Subcutaneous abdominal adipose tissue (tissue), 5 donors: ENCODE results near the gene MADCAM1.

Experiments
- H3K27ac ChIP-seq: one replicate; pipeline ENCODE4 v1.7.0; 2013; ENCODE audit warnings: low read depth, mild to moderate bottlenecking, inconsistent platforms, low read length, moderate library complexity
- H3K27me3 ChIP-seq, 5 donors: one replicate each; pipeline ENCODE4 v1.7.0; 2013; ENCODE audit warnings: low read length in 5 of 5, inconsistent platforms in 1 of 5; ENCODE audit not compliant: control insufficient read depth in 5 of 5, insufficient read depth in 4 of 5
- H3K36me3 ChIP-seq, 5 donors: one replicate each; pipeline ENCODE4 v1.7.0; 2013; ENCODE audit warnings: low read length in 5 of 5; ENCODE audit not compliant: control insufficient read depth in 5 of 5, insufficient read depth in 5 of 5
- H3K4me1 ChIP-seq, 5 donors: one replicate each; pipeline ENCODE4 v1.7.0; 2013; ENCODE audit warnings: low read length in 5 of 5, mild to moderate bottlenecking in 3 of 5, moderate library complexity in 1 of 5; ENCODE audit not compliant: control insufficient read depth in 5 of 5, insufficient read depth in 5 of 5
- H3K4me3 ChIP-seq, 5 donors: one replicate each; pipeline ENCODE4 v1.7.0; 2013; ENCODE audit warnings: low read length in 5 of 5, low read depth in 1 of 5
- H3K9ac ChIP-seq, 5 donors: one replicate each; pipeline ENCODE4 v1.7.0; 2013; ENCODE audit warnings: low read length in 5 of 5, mild to moderate bottlenecking in 4 of 5, moderate library complexity in 3 of 5
- H3K9me3 ChIP-seq, 5 donors: one replicate each; pipeline ENCODE4 v1.7.0; 2013; ENCODE audit warnings: low read length in 5 of 5; ENCODE audit not compliant: control insufficient read depth in 5 of 5
- donor health status: healthy.
- donor health status: healthy.
- donor health status: healthy.
- donor health status: healthy.
- donor health status: healthy.

Gene MADCAM1

GRCh38 chr19:531009-531752, 34.9 kb downstream of the MADCAM1 start:
- Histone ChIP-seq H3K9me3 (no peaks in the 10 kb centered on the region), H3K4me3 (peak overlapping the region in 4 of 5 donors; percentile 76 to 88 (median 82)), H3K36me3 (peaks cover 0 to 13% (median 12%) of the 10 kb centered on the region in 5 donors), H3K27me3 (peaks cover 0 to 6% (median 0%) of the 10 kb centered on the region in 5 donors), H3K4me1 (peaks cover 8 to 45% (median 33%) of the 10 kb centered on the region in 5 donors), H3K9ac (peak overlapping the region in 4 of 5 donors; percentile 59 to 77 (median 74)), H3K27ac (peak overlapping the region; percentile 76)

- H3K27ac ChIP-seq, result peak within 1 kb of the TSS; percentile 88
These were observed 35.7 kb downstream of the MADCAM1 start, which contains the start of gene CDC34 for GRCh38 chr19:531753-532560. TSS of gene CDC34 (plus strand) at chr19:531760. CDS start at chr19:531932, 172 bp downstream.

GRCh38 chr19:532561-533363, 36.5 kb downstream of the MADCAM1 start:
- Histone ChIP-seq H3K27me3 (no peaks in the 10 kb centered on the region), H3K27ac (peak overlapping the region; percentile 88), H3K36me3 (peaks cover 0 to 25% (median 25%) of the 10 kb centered on the region in 5 donors), H3K9me3 (no peaks in the 10 kb centered on the region), H3K4me3 (peak overlapping the region; percentile 76 to 91 (median 79)), H3K4me1 (peaks cover 8 to 45% (median 33%) of the 10 kb centered on the region in 5 donors), H3K9ac (peak overlapping the region; percentile 84 to 96 (median 88))

More at GRCh38 chr19:531753-532560, 35.7 kb downstream of the MADCAM1 start, which contains the start of gene CDC34:
- no peaks in the 10 kb centered on the region for H3K9me3 ChIP-seq
- peak within 1 kb of the TSS; percentile 63 to 91 (median 79) for H3K4me3 ChIP-seq
- H3K36me3 ChIP-seq, result peaks cover 0 to 21% (median 20%) of the 10 kb centered on the region in 5 donors
- peaks cover 8 to 45% (median 33%) of the 10 kb centered on the region in 5 donors for H3K4me1 ChIP-seq
- peak within 1 kb of the TSS; percentile 84 to 96 (median 88) for H3K9ac ChIP-seq
- H3K27me3 ChIP-seq, result no peaks in the 10 kb centered on the region

GRCh38 chr19:533364-534058, 37.2 kb downstream of the MADCAM1 start:
- H3K9me3 ChIP-seq, result no peaks in the 10 kb centered on the region
- H3K4me1 ChIP-seq, result peaks cover 8 to 45% (median 33%) of the 10 kb centered on the region in 5 donors
- no peaks in the 10 kb centered on the region for H3K27me3 ChIP-seq
- H3K9ac ChIP-seq, result peak overlapping the region; percentile 84 to 96 (median 88)
- H3K27ac ChIP-seq, result peak overlapping the region; percentile 88
- H3K36me3 ChIP-seq, result peaks cover 0 to 33% (median 32%) of the 10 kb centered on the region in 5 donors
- H3K4me3 ChIP-seq, result peak overlapping the region; percentile 76 to 91 (median 79)

- Histone ChIP-seq H3K36me3 (peaks cover 0 to 38% (median 38%) of the 10 kb centered on the region in 5 donors), H3K27ac (peak overlapping the region; percentile 88), H3K4me3 (peak overlapping the region in 4 of 5 donors; percentile 76 to 91 (median 82))
These were observed 37.8 kb downstream of the MADCAM1 start for GRCh38 chr19:534088-534487.

GRCh38 chr19:535017-535835, 38.9 kb downstream of the MADCAM1 start:
- Histone ChIP-seq H3K9me3 (no peaks in the 10 kb centered on the region), H3K9ac (peak overlapping the region in 2 of 5 donors; percentile 41 to 59), H3K27me3 (no peaks in the 10 kb centered on the region), H3K4me1 (peaks cover 8 to 45% (median 33%) of the 10 kb centered on the region in 5 donors), H3K27ac (no peak overlapping the region), H3K4me3 (no peak overlapping the region), H3K36me3 (peaks cover 0 to 45% (median 44%) of the 10 kb centered on the region in 5 donors)

More at GRCh38 chr19:534088-534487, 37.8 kb downstream of the MADCAM1 start:
- peak overlapping the region; percentile 84 to 96 (median 88) for H3K9ac ChIP-seq
- H3K4me1 ChIP-seq, result peaks cover 8 to 45% (median 33%) of the 10 kb centered on the region in 5 donors
- no peaks in the 10 kb centered on the region for H3K9me3 ChIP-seq
- no peaks in the 10 kb centered on the region for H3K27me3 ChIP-seq

GRCh38 chr19:536031-536880, 40.0 kb downstream of the MADCAM1 start:
- no peak overlapping the region for H3K9ac ChIP-seq
- H3K9me3 ChIP-seq, result no peaks in the 10 kb centered on the region
- H3K27me3 ChIP-seq, result no peaks in the 10 kb centered on the region
- peaks cover 8 to 37% (median 26%) of the 10 kb centered on the region in 5 donors for H3K4me1 ChIP-seq
- H3K27ac ChIP-seq, result no peak overlapping the region
- peaks cover 0 to 52% (median 49%) of the 10 kb centered on the region in 5 donors for H3K36me3 ChIP-seq
- H3K4me3 ChIP-seq, result no peak overlapping the region

- Histone ChIP-seq H3K27me3 (no peaks in the 10 kb centered on the region), H3K9me3 (no peaks in the 10 kb centered on the region), H3K9ac (no peak overlapping the region), H3K27ac (no peak overlapping the region), H3K36me3 (peaks cover 0 to 58% (median 56%) of the 10 kb centered on the region in 5 donors), H3K4me3 (no peak overlapping the region), H3K4me1 (peaks cover 8 to 36% (median 26%) of the 10 kb centered on the region in 5 donors)
These were observed 40.7 kb downstream of the MADCAM1 start for GRCh38 chr19:536881-537404.
